Measurements from ENCODE around the gene LTF. TPM values are rescaled to one million over a fixed set of nuclear protein-coding genes. Genes with fewer than 3 reads are reported as not detected.
A peak's percentile ranks its signal among the peaks of the same experiment; 100 is the strongest.

The LTF gene
- total and polyA plus RNA-seq, 9 of the 15 experiments (the other 6 are each of a cell fraction or from before 2014, with no cell fraction given) = 0.07 TPM; not detected in 8

GRCh38 chr3:46508850-46509591 is 44.3 kb upstream of the LTF start (continued):
- TF ChIP-seq CBX2 (IDR thresholded peaks at IDR 0.05; ENCODE audit: insufficient read depth, low read length, poor library complexity, severe bottlenecking) = no peak
- no peak for TF ChIP-seq ZNF551 (CRISPR knock-in tag; IDR thresholded peaks at IDR 0.05)
- TF ChIP-seq ZNF740 (CRISPR knock-in tag; IDR thresholded peaks at IDR 0.05) = no peak
- TF ChIP-seq ZNF740 (tag; IDR thresholded peaks at IDR 0.05) = no peak; a peak in 1 of 4 replicates
- peak; percentile 97 for TF ChIP-seq TCF3 (CRISPR knock-in tag; IDR thresholded peaks at IDR 0.05)
- no peak for TF ChIP-seq ZBTB7A (IDR thresholded peaks at IDR 0.05; ENCODE audit: borderline replicate concordance, control insufficient read depth, low read depth, low read length)
- TF ChIP-seq SRSF9 (IDR thresholded peaks at IDR 0.05; ENCODE audit: borderline replicate concordance, low read depth, low read length) = no peak
- TF ChIP-seq ZNF12 (CRISPR knock-in tag; IDR thresholded peaks at IDR 0.05) = no peak
- no peak for TF ChIP-seq ETS1 (conservative IDR thresholded peaks at IDR 0.05; ENCODE audit: control insufficient read depth, low read depth, low read length)
- TF ChIP-seq ZNF175 (CRISPR knock-in tag; IDR thresholded peaks at IDR 0.05; ENCODE audit: low read depth) = peak; percentile 99
- peak; percentile 94 for TF ChIP-seq ZNF311 (CRISPR knock-in tag; IDR thresholded peaks at IDR 0.05)
- TF ChIP-seq ZNF318 (IDR thresholded peaks at IDR 0.05; ENCODE audit: borderline replicate concordance in 1 of 2, low read depth in 1 of 2) = peak in 1 of 2 experiments; percentile 91; a peak in 3 of 4 replicates
- TF ChIP-seq E2F5 (CRISPR knock-in tag; IDR thresholded peaks at IDR 0.05) = no peak
- TF ChIP-seq HNRNPH1 (optimal IDR thresholded peaks at IDR 0.05; ENCODE audit: low read depth, low read length) = no peak
- no peak for TF ChIP-seq TAF7 (tag; IDR thresholded peaks at IDR 0.05)

Data from K562 (cell line).